ENCODE results near the gene TFB1M. TPM values are rescaled to one million over a fixed set of nuclear protein-coding genes. Genes with fewer than 3 reads are reported as not detected.
"Not testable (repeated sequence)": the region's sequence is repeated elsewhere in the genome, so short reads cannot be mapped to it uniquely, and the experiment has no call there.

Gene TFB1M
- total RNA-seq, 4 donors from 2014 or later, result 6.7 to 20.3 (median 14.9) TPM

DNA sequence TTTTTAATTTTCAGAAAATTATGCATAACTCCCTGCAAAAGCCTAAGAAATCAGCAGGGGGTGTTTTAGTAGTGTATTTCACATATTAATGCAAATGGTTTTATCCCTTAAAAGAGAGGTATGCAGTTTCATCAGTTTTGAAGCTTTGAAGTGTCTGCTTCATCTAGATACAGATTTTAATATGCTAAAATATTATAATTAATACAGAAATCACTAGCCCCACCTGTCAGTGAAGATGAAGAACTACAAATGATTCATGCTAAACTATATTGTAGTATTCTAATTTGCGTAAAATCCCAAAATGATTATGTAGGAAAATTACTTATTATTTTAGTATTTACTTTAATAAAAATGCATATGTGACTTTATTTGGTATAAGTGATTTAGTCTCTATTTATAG lies 2.9 kb upstream of the TFB1M start:
- H3K4me3 ChIP-seq, result no peak overlapping the region
- TF ChIP-seq POLR2A (IDR thresholded peaks at IDR 0.05), result no peak
- no peak for TF ChIP-seq POLR2AphosphoS5 (IDR thresholded peaks at IDR 0.05)
- TF ChIP-seq EP300 (IDR thresholded peaks at IDR 0.05), result no peak
- H3K9me3 ChIP-seq, result no peaks in the 10 kb centered on the region
- H3K36me3 ChIP-seq, result no peaks in the 10 kb centered on the region
- no peak for DNase-seq (ENCODE audit: low spot score in 2 of 2)
- WGBS, result 79% methylated on average over 1 of the region's 1 CpG
- H3K4me1 ChIP-seq, result peaks cover 17% of the 10 kb centered on the region
- H3K27me3 ChIP-seq, result no peaks in the 10 kb centered on the region
- no peak overlapping the region for H3K27ac ChIP-seq

DNA sequence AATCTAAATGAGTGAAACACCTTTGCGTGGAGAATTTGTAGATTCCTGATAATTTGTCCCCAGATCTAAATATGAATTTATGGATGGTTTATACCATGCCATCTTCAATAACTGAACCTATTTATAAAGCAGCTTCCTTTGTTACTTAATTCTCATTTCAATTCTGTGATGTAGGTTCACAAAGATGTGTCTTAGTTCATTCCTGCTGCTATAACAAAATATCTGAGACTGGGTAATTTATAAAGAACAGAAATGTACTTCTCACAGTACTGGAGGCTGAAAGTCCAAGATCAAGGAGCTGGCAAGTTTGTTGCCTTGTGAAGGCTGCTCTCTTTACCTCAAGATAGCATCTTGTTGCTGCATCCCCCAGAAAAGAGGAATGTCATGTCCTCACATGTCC lies 2.1 kb upstream of the TFB1M start:
- 95% methylated on average over 1 of the region's 1 CpG for WGBS
- TF ChIP-seq POLR2AphosphoS5 (IDR thresholded peaks at IDR 0.05) (no peak), POLR2A (IDR thresholded peaks at IDR 0.05) (no peak), EP300 (IDR thresholded peaks at IDR 0.05) (no peak)
- TF ChIP-seq, protein P1, sequence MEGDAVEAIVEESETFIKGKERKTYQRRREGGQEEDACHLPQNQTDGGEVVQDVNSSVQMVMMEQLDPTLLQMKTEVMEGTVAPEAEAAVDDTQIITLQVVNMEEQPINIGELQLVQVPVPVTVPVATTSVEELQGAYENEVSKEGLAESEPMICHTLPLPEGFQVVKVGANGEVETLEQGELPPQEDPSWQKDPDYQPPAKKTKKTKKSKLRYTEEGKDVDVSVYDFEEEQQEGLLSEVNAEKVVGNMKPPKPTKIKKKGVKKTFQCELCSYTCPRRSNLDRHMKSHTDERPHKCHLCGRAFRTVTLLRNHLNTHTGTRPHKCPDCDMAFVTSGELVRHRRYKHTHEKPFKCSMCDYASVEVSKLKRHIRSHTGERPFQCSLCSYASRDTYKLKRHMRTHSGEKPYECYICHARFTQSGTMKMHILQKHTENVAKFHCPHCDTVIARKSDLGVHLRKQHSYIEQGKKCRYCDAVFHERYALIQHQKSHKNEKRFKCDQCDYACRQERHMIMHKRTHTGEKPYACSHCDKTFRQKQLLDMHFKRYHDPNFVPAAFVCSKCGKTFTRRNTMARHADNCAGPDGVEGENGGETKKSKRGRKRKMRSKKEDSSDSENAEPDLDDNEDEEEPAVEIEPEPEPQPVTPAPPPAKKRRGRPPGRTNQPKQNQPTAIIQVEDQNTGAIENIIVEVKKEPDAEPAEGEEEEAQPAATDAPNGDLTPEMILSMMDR (IDR thresholded peaks at IDR 0.05), result no peak
- no peak overlapping the region for H3K27ac ChIP-seq
- H3K9me3 ChIP-seq, result no peaks in the 10 kb centered on the region
- no peaks in the 10 kb centered on the region for H3K36me3 ChIP-seq
- no peaks in the 10 kb centered on the region for H3K27me3 ChIP-seq
- H3K4me3 ChIP-seq, result no peak overlapping the region
- H3K4me1 ChIP-seq, result peaks cover 17% of the 10 kb centered on the region
- no peak for DNase-seq (ENCODE audit: low spot score in 2 of 2)

- H3K4me1 ChIP-seq, result peaks cover 17% of the 10 kb centered on the region
- DNase-seq (ENCODE audit: low spot score in 2 of 2), result no peak
- WGBS, result 25% methylated on average over 3 of the region's 3 CpGs
- TF ChIP-seq EP300 (IDR thresholded peaks at IDR 0.05), result no peak
- no peak for TF ChIP-seq POLR2AphosphoS5 (IDR thresholded peaks at IDR 0.05)
- TF ChIP-seq POLR2A (IDR thresholded peaks at IDR 0.05), result no peak
- TF ChIP-seq, protein P1 (IDR thresholded peaks at IDR 0.05), result no peak
- H3K27ac ChIP-seq, result peak overlapping the region; percentile 81
- no peaks in the 10 kb centered on the region for H3K9me3 ChIP-seq
- H3K4me3 ChIP-seq, result peak overlapping the region; percentile 77
- no peaks in the 10 kb centered on the region for H3K27me3 ChIP-seq
- no peaks in the 10 kb centered on the region for H3K36me3 ChIP-seq
Measured at GRCh38 chr6:155315516-155315871, 1.2 kb upstream of the TFB1M start.

DNA sequence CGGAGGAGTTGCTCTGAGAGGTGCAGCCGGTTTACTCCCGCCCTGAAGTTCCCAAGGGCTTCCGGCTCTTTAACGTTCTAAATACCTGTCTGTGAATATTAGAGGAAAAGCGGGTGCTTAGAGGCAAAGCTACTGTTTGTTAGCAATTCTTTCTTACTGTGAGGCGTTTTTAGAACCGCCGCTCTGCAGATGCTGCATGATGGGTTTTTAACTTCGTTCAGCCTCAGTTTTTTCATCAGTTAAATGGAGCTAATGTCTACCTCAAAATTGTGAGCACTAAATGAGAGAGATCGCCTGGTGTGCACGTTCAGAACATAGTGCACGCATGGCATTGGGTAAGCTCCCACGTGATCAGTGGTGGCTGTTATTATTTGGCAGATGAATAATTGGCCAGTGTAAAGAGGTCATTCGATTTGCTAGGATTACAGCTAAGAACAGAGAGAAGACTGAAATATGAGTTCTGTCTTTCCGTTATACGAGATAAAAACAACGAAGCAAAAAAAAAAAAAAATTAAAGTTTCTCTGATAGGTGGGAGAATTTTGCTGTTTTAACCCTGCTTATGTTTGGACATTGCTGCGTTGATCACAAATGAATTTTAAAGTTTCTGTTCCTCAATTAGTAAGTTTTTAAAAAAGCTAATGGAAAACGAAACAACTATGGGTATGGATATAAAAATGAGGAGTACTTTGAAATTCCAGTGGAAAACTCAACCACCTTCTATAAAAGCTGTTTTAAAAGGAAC lies 660 bp upstream of the TFB1M start:
- 2% methylated on average over 20 of the region's 20 CpGs for WGBS
- peak in 1 of 2 donors; percentile 82 for DNase-seq (ENCODE audit: low spot score in 2 of 2)
- Histone ChIP-seq H3K27me3 (no peaks in the 10 kb centered on the region), H3K4me3 (peak overlapping the region; percentile 77), H3K4me1 (peaks cover 17% of the 10 kb centered on the region), H3K27ac (peak overlapping the region; percentile 81), H3K9me3 (no peaks in the 10 kb centered on the region), H3K36me3 (no peaks in the 10 kb centered on the region)
- TF ChIP-seq, protein P1 (IDR thresholded peaks at IDR 0.05), result no peak
- TF ChIP-seq POLR2AphosphoS5 (IDR thresholded peaks at IDR 0.05), result peak in 2 of 3 donors; percentile 29 to 72
- TF ChIP-seq EP300 (IDR thresholded peaks at IDR 0.05), result no peak
- no peak for TF ChIP-seq POLR2A (IDR thresholded peaks at IDR 0.05)

DNA sequence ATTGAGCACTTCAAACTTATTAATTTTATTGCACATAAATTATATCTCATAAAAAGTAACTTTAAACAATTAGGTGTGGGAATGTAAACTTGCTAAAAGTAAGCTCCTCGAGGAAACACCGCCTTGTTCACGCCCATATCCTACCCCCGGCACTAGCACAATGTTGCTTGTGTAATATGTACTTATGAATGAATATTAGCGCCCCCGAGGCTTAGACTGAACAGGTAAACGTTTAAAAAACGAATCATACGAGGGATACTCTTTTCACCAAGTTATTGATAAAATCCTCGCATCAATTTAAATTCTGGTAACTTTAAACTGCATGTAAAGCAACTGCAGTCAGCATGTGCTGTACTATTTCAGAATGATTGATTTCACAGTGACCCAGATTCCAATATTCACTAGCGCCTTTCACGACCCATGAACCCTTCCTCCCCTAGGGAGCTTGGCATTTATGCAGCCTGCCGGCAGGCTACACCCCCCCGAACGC lies 637 bp downstream of the TFB1M start:
- Histone ChIP-seq H3K4me3 (peak overlapping the region; percentile 77), H3K36me3 (peaks cover 5% of the 10 kb centered on the region), H3K4me1 (peaks cover 17% of the 10 kb centered on the region), H3K9me3 (no peaks in the 10 kb centered on the region), H3K27me3 (no peaks in the 10 kb centered on the region), H3K27ac (peak overlapping the region; percentile 81)
- DNase-seq (ENCODE audit: low spot score in 2 of 2), result no peak
- WGBS, result 1% methylated on average over 15 of the region's 15 CpGs
- TF ChIP-seq POLR2A (IDR thresholded peaks at IDR 0.05) (no peak), EP300 (IDR thresholded peaks at IDR 0.05) (no peak), POLR2AphosphoS5 (IDR thresholded peaks at IDR 0.05) (no peak)
- TF ChIP-seq, protein P1 (IDR thresholded peaks at IDR 0.05), result no peak

DNA sequence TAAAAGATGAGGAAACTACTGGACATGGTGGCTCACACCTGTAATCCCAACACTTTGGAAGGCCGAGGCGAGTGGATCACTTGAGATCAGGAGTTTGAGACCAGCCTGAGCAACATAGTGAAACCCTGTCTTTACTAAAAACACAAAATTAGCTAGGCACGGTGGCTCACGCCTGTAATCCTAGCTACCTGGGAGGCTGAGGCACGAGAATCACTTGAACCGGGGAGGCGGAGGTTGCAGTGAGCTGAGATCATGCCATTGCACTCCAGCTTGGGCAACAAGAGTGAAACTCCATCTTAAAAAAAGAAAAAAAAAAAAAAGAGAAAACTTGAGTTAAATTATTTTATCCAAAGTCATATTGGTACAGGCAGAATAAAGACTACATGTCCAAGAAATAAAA lies 1.3 kb downstream of the TFB1M start:
- H3K9me3 ChIP-seq; DNase-seq (ENCODE audit: low spot score in 2 of 2); H3K27ac ChIP-seq; H3K36me3 ChIP-seq; H3K4me3 ChIP-seq; H3K27me3 ChIP-seq: not testable (repeated sequence)
- peaks cover 17% of the 10 kb centered on the region for H3K4me1 ChIP-seq
- WGBS, result 91% methylated on average over 7 of the region's 7 CpGs

Measured in suprapubic skin (tissue), 4 donors.